T-helper 2 cell treated with Interferon-gamma antibody and Interleukin-4, amounts not matched to agents 100 ng/mL and 5 ng/mL, for 36 hours (primary cell): ENCODE measurements around the gene PJA1. TPM values are rescaled to one million over a fixed set of nuclear protein-coding genes. Genes with fewer than 3 reads are reported as not detected.

ENCODE experiments used
- intact Hi-C: fragments of 100-400 bp; cut with micrococcal nuclease; formaldehyde crosslinking; loops from one replicate; pipeline ENCODE4 v1.15.1; 2023
- total RNA-seq: library from RNA; stranded (reverse); gene quantifications from 2 replicates; pipeline ENCODE4 v1.2.3, GENCODE V29; 2022

Gene PJA1
- total RNA-seq, 1 donor from 2014 or later: 15.0 TPM

GRCh38 chrX:69143530-69143929 lies 21.7 kb downstream of the PJA1 start:
- intact Hi-C loops: no loop called here

GRCh38 chrX:69142788-69143469 lies 22.3 kb downstream of the PJA1 start:
- intact Hi-C loops: no loop called here

GRCh38 chrX:69140837-69141236 lies 24.4 kb downstream of the PJA1 start:
- intact Hi-C loops: no loop called here

DNA sequence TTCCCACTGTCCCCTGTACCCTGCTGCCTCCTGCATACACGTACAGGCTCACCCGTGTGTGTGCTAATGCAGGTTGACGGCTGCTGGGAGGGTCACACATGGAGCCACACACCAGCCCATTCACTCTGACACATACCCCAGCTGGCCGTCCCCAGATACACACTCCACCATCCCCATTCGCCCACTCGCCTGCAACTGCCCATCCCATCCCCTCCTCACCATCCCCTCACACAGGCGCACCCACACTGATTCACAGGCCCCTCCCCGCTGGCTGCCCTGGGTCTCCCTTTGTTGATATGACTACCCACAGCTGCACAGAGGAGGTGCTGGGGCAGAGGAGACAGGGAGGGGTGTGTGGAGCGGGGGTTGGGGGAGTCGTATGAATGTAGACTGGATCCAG lies 25.7 kb downstream of the PJA1 start:
- intact Hi-C loops: no loop called here

DNA sequence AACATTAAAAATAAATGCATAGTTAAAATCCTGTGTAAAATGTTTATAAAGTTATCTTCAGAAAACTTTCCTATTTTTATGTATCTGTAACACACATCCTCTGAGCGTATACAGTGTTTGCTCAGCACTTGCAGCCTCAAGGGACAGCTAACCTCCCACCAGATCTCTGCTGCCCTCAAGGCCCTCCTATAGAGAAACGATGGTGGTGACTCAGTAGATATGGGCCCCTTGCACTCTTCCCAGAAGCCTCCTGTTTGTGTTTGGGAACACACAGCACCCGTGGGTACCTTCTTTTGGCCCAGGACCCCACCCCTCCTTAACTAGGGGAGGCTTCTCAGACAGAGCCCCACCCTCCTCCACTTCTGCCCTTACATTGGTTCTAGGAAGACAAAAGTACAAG lies 26.7 kb downstream of the PJA1 start:
- intact Hi-C loops: no loop called here

DNA sequence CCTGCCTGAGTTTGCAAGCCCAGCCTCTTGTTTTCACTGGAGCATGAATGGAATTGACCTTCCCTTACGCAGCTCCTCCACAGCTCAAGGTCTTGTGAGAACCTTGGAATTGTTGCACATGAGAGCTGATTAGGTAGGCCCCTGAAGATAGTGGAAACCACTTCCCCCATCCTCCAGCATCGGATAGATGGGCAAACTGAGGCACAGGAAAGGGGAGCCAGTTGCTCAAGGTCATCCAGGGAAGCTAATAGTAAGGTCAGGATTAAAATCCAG lies 27.2 kb downstream of the PJA1 start:
- intact Hi-C loops: no loop called here

DNA sequence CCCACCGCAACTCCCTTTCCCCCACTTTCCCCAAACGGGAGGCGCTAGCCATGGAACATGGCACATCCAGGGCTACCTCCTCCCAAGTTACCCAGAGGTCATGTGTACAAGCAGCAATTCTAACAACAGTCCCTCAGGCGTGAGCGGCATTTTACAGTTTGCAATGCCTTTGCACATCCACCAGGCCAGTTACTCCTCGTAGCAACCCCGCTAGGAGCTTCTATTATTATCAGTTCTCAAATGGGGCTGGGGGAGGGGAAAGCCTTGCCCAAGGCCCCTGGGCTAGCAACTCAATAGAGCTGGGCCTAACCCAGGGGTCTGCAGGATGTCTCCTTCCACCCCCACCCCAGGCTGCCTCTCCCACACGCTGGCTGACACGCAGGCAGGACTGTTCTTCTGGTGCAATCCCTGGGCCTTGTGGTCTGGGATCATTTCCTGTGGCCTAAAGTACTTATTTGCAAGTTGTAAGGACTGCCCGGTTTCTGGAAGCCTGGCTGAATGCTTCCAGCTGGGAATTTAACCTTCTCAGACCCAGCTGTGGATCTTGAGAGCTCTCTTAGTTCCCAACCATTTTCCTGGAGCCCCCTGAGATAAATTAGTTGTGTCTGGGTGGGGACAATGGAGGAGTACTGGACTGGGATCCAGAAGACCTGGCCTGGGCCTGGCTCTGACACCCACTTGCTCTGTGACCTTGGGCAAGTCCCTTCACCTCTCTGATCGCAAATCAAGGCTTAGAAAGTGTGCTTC lies 27.7 kb downstream of the PJA1 start:
- intact Hi-C loops: no loop called here

- intact Hi-C loops: no loop called here
Observed at GRCh38 chrX:69136546-69137331, 28.5 kb downstream of the PJA1 start.

GRCh38 chrX:69133921-69134542 lies 31.2 kb downstream of the PJA1 start:
- intact Hi-C loops: no loop called here

- intact Hi-C loops: no loop called here
Observed at GRCh38 chrX:69131886-69132285, 33.4 kb downstream of the PJA1 start.

DNA sequence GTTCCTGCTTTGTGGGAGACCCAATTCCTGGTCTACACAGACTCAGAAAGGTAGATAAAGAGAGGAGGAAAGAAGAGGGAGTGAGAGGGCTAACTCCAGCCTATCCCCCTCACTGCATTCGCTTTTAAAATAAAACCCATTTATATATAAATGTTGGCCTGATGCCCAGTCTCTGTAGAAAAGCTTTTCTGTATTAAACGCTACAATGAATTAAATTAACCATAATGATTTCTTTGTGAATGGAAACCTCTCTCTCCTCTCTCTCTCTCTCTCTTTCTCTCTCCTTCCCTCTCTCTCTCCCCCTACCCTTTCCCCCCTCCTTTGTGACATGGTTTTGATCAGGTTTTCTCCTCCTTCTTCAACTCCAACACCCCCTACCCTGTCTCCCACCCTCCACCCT lies 34.8 kb downstream of the PJA1 start:
- intact Hi-C loops: no loop called here

GRCh38 chrX:69128588-69128987 lies 36.7 kb downstream of the PJA1 start:
- intact Hi-C loops: no loop called here

DNA sequence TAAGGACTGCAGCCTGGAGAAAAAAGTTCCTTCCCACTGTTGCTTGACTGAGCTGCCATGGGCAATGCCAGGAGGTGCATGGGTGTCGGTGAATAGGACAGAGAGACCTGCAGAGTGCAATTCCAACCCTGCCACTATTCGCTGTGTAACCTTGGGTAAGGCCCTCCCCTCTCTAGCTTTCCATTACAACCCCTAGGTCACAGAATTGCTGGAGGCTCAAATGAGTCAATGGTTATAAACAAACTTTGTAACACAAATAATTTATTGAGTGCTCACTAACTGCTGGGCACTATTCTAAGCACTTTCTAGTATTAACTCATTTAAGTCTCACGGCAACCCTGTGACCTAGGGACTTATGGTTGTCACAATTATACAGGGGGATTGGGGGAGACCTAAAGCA lies 37.8 kb downstream of the PJA1 start:
- intact Hi-C loops: no loop called here

DNA sequence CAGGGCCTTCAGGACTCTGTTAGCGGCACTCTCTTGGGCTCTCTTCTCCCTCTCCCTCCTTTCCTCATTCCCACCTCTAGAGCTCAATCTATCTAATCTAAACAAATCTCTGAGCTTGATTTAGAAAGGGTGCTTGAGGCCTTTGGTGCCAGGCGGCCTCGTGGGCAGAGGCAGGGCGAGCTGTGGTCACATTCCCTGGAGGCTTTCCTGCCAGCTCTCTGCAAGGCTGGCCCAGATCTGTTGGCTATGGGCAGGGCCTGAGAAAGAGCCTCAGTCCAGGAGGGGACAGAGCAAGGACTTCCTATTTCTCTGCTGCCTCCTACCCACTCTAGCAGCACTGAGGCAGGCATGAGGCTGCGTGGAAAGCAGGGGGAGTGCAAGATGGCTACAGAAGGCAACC lies 38.6 kb downstream of the PJA1 start:
- intact Hi-C loops: no loop called here

DNA sequence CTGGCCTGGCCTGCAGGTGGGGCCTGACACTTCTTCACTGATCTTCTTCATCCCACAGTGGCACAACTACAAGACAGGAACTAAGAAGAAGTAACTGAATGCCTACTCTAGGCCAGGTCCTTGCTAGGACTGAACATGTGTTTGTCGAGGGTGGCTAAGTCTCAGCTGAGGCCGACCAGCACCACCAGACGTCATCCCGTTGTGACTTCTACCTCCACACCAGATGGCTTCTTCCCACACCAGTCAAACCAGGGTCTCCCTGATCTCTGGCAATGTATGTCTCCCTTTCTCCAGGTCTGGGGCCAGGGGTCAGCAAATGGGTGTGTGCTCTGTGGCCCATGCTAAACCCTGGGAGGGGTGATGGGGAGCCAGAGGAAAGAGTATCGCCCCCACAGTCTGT lies 40.2 kb downstream of the PJA1 start:
- intact Hi-C loops: no loop called here

DNA sequence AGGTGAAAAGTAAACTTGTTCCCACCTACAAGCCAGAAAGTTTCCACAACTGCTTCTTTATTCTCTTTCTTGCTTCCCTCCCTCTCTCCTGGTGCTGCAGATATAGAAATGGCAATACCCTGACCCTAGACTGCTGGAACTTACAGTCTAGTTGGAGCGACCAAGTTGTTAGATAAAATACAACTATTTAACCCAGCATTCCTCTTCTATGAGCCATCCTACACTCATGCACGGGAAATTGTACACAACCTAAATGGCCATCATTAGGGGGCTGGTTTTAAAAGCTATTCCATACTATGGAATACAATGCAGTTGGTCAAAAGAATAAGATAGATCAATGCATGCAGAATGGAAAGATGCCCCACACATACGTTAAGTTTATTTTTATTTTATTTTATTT lies 41.1 kb downstream of the PJA1 start:
- intact Hi-C loops: no loop called here

DNA sequence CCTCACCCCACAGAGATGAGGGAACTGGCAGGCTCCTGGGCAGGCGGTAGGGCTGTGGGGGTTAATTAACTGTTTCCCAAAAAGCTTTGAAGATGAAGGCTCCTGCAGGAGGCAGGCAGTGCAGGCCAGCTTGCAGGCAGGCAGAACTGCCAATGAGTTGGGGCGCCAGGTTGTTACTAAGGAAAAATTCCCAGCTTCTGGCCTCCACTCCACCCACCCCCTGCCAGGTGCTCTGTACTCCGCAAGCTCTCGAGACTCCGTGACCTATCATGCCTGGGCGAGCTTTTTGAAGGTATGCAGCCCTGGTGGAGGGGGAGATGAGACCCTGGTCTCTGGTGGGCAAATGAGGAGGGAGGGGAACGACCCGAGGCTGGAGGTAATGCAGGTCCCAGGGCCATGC lies 41.8 kb downstream of the PJA1 start:
- intact Hi-C loops: no loop called here

GRCh38 chrX:69121321-69122000 lies 43.8 kb downstream of the PJA1 start:
- intact Hi-C loops: no loop called here

DNA sequence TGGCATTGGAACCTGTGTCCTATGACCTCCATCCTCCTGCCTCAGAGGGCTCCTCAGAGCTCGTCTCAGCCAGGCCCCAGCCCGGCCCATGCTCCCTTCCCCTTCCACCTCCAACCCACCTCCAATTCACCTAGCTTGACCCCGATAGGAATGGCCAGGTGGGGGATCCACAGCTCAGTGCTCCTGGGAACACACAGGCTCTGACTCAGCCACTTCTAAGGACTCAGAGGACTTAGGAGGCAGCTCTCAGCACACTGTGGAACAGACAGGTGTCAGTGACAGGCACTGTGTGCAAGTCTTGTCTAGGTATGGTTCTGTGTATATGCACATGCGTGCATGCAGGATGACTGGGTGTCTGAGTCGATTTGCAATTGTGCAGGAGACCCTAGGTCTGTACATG lies 44.8 kb downstream of the PJA1 start:
- intact Hi-C loops: no loop called here

DNA sequence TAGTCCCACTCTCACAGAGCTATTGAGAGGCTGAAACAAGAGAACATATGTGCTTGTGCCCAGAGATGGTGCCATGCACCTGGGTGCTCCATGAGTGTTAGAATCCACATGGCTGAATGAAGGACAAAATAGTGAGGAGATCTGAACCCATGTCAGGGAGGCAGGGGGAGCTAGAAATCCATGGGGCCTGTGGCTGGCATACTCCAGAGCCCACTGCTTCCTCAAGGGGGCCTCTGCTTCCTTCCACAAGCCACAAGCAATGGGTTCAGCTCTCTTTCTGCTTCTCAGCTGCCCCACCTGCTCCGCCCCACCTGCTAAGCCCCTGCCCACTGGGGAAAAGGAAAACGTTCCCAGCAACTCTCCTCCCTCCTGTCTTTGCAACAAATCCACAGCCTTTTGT lies 46.1 kb downstream of the PJA1 start:
- intact Hi-C loops: no loop called here

- intact Hi-C loops: no loop called here
Observed at GRCh38 chrX:69117876-69118526, 47.3 kb downstream of the PJA1 start.
